ENCODE results near the gene CAND2.
"Not testable (repeated sequence)": the region's sequence is repeated elsewhere in the genome, so short reads cannot be mapped to it uniquely, and the experiment has no call there.

CAND2 gene

DNA sequence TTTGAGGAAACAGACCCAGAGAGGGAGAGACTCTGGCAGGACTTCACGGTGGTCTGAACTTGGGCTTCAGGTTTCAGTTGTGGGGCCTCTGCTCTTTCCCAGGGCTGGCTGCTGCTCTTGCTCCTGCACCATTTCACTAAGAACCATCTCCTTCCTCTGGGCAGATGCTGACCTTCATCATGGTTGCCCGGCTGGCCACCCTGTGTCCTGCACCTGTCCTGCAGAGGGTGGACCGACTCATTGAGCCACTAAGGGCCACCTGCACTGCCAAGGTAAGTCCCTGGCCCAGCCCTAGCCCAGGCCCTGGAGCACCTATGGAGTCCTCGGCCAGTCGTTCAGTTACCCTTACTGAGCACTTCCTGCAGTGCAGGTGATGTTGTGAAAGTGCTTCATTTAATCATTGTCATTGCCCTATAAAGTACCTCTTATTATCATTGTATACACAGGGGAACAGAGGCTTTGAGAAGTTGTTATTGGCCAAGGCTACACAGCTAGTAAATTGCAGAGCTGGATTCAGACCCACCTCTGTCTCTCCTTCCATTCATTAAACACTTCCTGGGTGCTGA, 34.9 kb downstream of the CAND2 start:
- no peak for DNase-seq (ENCODE audit: low spot score)

DNA sequence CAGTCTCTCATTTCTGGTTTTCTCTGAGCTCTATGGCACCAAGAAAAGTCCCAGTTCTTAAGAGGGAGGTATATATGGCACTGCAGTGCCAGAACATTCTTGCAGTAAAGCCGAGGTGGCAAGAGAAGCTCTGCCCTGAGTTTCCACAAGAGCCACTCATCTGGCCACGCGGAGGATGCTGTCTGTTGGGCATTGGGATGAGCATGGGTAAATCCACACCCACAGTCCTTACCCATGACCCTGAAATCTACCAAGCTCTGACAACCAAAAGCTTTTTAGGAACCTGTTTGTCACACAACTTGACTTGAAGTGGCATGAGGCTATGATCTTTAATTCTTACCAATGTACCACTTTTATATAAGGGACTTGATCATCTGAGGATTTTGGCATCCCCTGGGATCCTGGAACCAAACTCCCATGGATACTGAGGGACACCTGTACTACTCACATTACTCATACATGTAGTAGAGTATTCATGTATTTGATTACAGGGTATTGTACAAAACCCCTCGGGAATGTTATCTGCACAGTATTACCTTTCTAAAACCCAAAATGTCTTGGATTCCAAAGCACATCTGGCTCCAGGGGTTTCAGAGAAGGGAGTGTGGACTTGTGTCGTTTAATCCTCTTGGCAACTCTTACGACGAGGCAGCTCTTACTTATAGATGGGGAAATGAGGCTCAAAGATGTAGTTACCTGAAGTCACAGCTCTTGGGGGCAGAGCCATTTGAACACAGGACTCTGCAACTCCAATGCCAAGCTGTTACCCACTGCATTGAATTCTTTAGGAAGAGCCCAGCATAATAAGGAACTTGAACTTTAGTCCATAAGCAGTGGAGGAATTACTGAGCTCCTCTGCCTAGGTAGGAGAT, 36.1 kb downstream of the CAND2 start:
- DNase-seq (ENCODE audit: low spot score), result no peak

DNA sequence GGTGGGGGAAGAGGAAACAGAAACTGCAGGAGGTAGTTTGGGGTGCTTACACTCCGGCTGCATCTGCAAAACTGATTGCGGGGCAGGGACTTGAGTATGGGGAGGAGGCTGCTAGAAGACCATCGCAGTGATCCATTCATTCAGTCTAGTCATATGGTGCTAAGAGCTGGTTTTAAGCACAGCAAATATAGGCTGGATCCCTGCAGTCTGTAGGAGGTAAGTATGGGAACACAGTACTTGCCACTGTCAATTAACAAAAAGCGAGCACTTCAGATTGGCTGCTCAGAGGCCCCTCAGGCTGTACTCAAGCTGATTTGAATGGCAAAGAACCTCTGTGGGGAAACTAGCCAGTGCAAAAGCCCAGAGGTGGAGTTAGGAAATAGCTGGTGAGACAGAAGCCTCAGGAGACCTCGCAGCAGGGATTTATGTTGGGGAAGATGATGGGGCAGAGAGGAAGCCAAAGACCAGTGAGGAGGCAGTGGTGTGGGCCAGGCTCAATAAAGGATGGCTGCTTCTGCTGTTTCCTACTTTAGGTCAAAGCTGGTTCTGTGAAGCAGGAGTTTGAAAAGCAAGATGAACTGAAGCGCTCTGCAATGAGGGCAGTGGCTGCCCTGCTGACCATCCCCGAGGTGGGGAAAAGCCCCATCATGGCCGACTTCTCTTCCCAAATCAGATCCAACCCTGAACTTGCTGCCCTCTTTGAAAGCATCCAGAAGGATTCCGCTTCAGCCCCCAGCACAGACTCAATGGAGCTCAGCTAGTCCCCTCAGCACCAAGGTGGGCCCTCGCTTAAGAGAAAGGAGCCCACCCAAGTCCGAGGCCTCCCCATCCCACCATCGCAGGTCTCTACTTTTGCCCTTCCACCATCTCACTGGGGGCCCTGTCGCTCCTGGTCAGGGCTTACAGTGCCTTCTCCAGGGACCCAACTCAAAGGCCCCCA, 37.0 kb downstream of the CAND2 start:
- no peak for DNase-seq (ENCODE audit: low spot score)

DNA sequence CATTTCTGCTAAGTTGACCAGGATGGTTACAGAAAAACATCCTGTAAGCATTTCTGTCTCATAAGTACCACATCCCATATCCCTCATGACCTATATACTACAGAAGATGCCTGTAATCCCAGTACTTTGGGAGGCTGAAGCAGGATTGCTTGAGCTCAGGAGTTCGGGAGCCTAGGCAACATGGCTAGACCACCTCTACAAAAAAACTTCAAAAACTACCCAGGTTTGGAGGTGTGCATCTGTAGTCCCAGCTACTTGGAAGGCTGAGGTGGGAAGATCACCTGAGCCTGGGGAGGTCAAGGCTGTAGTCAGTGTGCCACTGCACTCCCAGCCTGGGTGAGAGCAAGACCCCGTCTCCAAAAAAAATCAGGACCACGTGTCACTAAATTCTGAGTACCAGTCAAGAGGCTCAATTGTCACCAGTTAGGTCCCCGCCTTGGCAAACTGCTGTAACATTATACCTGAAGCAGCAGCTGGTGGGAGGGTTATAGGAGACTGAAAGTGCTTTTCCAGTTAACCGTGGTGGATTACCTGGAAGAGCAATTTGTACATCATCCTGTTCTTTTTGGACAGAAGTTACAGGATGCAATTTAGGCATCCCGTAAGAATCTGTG, 38.7 kb downstream of the CAND2 start:
- no peak for DNase-seq (ENCODE audit: low spot score)

DNA sequence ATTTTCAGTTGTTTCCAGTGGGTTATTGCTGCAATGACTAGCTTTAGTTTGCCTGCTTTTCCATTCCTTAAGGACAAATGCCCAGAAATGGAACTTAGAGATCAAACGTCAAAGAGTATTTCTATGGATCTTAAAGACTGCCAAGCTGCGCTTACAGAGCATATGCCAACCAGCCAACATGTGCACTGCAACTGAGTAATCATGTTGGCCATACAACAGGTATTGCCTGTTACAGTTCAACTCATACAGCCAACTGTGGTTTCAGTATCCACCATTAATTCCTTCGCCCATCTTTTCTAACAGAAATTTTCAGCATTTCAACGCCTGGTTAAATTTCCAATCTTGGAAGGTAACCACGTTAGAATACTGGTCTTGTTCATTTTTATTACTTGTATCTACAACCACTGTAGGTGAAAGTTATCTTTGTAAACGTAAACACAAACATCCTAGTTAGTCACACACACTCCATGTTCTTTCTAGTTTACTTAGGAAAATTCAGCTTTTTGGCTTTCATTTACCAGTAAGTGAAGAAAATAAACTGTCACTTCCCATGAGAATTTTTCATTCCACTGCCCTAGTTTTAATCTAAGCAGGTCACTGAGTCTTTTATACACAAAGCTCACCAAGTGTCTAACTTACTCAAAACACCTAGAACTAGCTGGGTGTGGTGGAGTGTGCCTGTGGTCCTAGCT, 41.0 kb downstream of the CAND2 start:
- no peak for DNase-seq (ENCODE audit: low spot score)

DNA sequence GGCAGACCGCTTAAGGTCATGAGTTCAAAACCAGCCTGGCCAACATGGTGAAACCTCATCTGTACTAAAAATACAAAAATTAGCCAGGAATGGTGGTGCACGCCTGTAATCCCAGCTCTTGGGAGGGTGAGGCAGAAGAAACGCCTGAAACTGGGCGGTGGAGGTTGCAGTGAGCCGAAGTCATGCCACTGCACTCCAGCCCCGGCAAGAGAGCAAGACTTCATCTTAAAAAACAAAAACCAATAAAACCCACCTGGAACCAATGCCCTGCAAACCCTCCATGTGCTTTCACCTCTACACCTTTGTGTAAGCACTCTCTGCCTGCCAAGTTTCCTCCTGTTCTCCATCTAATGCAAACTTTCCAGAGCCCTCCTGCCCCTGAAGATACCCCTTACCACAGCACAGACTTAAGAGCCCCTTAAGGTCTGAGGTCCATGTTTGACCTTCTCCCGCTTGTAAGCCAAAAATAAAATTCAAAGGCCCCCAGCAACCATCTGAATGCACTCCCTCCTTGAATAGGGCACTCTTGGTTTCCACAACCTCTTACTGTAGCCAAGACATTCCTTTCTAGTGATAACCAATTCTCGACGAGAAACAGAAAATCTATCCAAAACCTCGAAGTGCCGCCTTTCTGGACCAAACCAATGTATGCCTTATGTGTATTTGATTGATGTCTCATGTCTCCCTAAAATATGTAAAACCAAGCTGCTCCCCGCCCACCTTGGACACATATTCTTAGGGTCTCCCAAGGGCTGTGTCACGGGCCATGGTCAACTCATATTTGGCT, 41.9 kb downstream of the CAND2 start:
- DNase-seq (ENCODE audit: low spot score), result no peak

DNA sequence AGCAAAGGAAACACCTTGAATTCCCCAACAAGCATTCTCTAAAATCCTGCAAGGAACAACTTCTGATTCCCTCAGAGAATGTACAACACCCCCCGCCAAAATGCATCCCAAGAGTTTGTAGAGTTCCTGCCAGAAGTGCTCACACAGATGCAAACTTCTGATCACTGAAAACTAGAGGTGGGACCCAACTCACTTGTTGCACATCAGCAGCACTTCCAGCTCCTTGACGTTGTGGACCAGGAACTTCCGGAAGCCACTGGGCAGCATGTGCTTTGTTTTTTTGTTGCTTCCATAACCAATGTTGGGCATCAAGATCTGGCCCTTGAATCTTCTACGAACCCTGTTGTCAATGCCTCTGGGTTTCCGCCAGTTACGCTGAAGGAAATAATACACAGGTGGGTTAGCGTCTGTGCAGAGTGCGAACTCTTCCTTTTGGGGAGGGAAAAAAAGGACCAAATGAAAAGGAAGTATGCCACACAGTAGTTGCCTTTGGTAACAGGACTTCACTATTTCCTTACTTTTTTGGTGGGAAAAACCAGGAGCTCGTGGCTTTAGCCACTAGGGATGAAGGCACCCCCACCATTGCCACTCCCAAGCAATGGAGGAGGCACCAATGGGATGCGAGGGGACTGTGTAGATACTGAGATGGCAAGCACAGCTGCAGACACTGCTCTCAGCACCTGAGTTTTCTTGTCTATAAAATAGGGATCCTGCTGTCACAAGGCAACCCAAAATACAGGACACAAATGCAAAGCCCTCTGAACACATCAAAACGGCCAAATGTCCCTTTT, 42.9 kb downstream of the CAND2 start:
- DNase-seq (ENCODE audit: low spot score), result no peak

DNA sequence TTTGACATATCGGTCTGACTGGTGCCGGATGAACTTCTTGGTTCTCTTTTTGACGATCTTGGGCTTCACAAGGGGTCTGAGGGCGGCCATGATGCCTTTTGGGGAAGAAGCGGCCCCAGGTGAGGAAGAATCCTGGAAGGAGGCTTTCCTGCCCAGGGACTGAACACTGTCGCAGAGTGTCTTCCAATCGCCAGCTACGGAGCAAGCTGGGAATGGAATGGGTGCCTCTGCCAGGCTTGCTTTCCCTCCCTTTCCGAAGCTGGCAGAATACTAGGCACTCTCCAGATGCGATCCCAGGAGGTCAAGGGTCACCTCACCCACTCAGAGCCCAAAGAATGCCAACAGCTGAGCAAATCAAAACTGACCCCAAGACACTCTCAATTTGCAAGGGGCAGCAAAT, 43.7 kb downstream of the CAND2 start:
- not testable (repeated sequence) for DNase-seq (ENCODE audit: low spot score)

DNA sequence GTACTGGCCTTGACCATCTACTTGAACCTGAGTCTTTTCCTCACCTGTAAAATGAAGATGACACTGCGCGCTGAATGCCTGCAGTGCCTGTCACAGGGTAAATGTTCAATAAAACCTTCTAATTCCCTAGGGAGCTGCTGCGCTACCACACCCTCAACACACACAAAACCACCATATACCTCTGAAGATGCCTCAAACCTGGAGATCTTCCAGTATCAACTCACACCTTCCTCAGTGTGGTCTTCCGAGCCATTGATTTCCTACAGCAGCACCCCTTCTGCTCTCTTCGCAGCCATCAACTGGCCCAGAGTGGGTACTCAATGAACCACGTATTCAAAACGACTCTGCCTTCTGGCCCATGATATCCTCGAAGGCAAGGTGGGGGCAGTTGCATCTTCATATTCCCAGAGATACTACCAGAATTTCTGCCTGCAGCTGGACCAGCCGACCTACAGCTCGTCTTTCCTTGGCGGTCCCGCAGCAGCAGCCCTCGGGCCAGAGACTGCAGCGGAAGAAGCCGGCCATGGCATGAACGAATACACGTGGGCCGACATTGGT, 44.2 kb downstream of the CAND2 start:
- DNase-seq (ENCODE audit: low spot score), result no peak

DNA sequence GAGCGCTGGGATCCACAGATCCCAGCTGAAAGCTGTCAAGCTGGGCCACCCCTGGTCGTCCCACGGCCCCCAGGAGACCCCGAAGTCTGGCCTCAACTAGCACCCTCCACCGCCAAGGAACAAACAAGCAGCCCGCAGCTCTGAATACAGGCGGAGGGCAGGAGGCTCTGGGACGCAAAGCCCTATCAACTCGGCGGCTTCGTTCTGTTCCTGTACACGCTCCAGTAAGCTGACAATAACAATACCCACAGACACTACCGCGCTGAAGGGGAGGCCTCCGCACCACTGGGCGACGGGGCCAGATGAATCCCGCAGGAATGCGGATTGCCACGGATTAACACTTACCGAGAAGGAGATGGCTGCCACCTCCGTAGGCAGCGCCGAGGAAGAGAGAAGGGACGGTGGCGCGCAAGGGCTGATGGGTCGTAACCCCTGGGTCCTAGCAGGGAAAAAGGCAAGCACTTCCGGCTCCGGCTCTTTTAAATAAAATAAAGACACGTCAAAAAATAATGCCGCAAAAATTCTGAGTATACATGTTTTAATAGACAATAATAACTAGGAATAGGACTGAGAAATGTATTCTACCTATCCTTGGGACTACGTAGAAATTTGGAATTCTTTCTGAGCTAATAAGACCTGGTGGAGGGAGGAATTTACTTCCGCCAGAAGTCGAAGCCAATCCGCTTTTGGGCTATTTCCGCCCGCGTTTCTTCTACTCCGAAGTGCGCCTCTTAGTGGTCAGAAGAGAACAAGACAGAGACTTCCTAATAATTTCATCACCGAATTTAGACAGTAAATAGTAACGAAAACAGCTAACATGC, 44.9 kb downstream of the CAND2 start, which contains the start of gene RPL32:
Gene RPL32, minus strand, starts transcription at position 417 of the 821 bp plus-strand sequence. CDS start 1,328 bp downstream, outside the sequence.
- peak; percentile 88 for DNase-seq (ENCODE audit: low spot score)

DNA sequence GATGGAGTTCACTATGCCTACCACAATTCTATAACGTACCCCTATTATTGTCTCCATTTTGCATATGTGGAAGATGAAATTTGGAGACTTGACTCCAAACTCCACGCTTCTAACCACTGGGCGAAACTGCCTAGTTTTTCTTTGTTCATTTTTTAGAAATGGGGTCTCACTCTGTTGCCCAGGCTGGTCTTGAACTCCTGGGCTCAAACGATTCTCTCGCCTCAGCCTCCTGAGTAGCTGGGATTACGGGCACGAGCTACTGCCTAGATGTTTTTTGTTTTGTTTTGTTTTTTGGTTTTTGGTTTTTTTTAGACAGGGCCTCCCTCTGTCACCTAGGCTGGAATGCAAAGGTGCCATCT, 45.5 kb downstream of the CAND2 start:
- no peak for DNase-seq (ENCODE audit: low spot score)

DNA sequence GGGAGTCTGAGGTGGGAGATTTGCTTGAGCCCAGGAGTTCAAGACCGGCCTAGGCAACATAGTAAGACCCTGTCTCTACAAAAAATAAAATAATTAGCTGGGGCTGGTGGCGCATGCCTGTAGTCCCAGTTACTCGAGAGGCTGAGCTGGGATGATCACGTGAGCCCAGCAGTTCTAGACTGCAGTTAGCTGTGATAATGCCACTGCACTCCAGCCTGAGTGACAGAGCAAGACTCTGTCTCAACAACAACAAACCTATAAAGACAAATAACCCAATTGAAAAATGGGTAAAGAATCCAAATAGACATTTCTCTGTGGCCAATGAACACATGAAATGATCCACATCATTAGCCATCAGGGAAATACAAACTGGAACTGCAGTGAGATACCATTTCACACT, 46.0 kb downstream of the CAND2 start:
- DNase-seq (ENCODE audit: low spot score), result no peak

DNA sequence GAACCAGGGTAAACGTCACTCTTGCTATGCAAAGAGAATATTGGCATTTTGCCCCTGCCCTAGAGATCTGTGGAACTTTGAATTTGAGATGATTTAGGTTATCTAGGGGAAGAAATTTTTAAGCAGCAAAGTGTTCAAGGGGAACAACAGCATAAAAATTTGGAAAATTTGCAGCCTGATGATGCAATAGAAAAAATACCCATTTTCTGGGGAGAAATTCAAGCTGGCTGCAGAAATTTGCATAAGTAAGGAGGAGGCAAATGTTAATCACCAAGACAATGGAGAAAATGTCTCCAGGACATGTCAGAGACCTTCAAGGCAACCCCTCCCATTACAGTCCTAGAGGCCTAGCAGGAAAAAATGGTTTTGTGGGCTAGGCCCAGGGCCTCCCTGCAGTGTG, 49.3 kb downstream of the CAND2 start:
- DNase-seq (ENCODE audit: low spot score), result no peak

DNA sequence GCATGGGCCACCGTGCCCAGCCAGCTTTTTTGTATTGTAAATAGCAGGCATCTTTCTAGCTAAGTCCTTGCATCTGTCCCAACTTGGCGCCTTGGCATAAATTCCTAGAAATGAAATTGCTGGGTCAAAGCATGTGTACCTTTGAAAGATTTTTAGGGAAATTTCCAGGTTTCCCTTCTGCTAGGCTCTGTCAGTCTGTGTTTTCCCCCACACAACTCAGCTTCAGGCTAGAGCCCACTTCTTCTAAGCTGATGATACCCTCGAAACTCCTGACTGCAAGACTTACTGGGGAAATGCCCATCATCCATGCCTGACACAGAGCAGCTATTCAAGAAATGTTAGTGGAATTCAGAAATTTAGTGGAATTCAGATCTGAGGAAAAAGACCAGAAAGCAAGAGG, 55.7 kb downstream of the CAND2 start:
- DNase-seq (ENCODE audit: low spot score), result no peak

DNA sequence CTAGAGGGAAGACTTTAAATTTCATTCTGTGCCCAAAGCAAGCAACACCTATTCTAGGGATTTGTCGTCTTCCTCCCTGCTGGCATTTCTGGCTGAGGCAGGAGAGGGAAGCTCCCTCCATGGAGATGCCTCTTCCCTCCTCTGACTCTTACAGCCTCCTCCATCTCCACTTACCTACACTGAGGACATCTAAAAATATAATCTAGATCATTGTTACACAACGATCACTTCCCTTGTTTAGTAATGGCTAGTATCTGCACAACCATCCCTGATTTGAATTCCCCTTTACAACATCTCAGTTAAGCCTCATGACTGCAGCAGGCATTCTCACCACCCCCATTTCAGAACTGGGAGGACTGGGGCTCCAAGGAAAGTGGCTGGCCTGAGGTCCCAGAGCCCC, 57.4 kb downstream of the CAND2 start:
- DNase-seq (ENCODE audit: low spot score), result not testable (repeated sequence)

DNA sequence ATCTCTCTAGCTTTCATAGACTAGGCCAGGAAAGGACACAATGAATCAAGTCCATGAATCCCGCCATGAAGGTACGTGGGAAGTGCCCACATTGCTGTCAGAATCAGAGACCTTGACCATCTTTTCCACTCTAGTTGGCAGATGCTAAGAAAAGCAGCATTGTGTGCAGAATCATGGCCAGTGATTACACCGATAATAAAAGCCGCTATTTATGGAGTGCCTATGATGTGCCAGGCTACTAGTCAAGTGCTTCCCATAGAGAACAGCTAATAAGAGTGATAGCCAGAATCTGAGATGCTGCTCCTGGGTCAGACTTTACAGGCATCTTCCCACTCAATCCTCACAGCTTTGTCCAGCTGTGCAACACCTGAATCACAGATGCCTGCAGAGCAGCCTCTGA, 58.1 kb downstream of the CAND2 start:
- no peak for DNase-seq (ENCODE audit: low spot score)

DNA sequence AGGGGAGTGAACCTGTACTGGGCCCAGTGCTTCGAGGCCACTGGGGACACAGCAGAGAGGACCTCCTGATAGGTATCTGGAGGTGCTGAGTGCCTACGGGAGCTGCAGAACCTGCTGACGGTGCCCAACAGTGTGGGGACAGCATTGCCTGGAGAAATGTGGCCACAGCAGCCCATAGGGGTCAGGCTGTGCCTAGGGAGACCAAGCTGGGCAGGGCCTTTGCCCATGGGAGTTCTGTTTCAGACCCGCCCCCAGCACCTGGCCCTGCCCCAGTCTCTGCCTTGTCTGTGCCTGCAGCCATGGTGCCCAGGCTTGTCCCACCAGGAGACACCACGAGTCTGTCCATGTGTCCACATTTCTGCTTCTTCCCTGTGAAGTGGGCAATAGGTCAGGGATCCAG, 60.1 kb downstream of the CAND2 start:
- no peak for DNase-seq (ENCODE audit: low spot score)

DNA sequence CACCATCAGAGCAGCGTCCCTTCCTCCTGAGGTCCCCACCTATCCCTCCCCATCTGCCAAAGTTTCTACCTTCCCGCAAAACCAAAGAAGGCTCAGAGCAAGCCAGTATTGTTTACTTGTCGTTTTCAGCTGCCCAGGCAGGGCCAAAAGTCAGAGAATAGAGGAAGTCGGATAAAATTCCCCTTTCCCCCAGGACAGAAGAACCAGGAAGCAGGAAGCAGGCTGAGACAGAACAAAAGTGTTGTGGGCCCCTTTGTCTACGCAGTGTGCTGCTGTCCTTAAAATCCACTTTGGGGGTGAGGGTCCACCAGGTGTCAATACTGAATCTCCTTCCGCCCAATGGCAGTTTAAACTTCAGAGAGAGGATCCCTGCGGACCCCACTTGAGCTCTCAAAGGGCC, 63.4 kb downstream of the CAND2 start:
- DNase-seq (ENCODE audit: low spot score), result no peak

DNA sequence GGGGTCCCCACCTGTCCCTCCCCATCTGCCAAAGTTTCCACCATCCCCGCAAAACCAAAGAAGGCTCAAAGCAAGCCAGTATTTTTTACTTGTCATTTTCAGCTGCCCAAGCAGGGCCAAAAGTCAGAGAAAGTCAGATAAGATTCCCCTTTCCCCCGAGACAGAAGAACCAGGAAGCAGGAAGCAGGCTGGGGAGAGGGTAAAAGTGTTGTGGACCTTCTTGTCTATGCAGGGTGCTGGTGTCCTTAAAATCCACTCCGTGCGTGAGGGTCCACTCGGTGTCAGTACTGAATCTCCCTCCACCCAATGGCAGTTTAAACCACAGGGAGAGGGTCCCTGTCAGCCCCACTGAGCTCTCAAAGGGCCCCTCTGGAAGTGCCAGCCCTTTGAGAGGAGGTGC, 65.1 kb downstream of the CAND2 start:
- DNase-seq (ENCODE audit: low spot score), result no peak

All from CD4-positive, alpha-beta T cell treated with Interleukin-6 at 100 ng/mL for 8 hours (primary cell).